Fibroblast of upper back skin (primary cell): ENCODE results near the gene PPARA.

Experiments
- DNase-seq: peaks from one replicate; pipeline ENCODE4 v3.0.0-alpha.2; 2013

Gene PPARA

GRCh38 chr22:46114518-46115387 is 35.6 kb upstream of the PPARA start:
- DNase-seq, result no peak

GRCh38 chr22:46115388-46115678 is 35.0 kb upstream of the PPARA start:
- DNase-seq, result no peak

- DNase-seq, result no peak
These were observed 34.4 kb upstream of the PPARA start for GRCh38 chr22:46115755-46116490.

- DNase-seq, result peak; percentile 80
These were observed 33.8 kb upstream of the PPARA start for GRCh38 chr22:46116491-46116958.

- no peak for DNase-seq
These were observed 32.8 kb upstream of the PPARA start for GRCh38 chr22:46117206-46118199.

GRCh38 chr22:46119093-46119728 is 31.1 kb upstream of the PPARA start:
- DNase-seq, result no peak

GRCh38 chr22:46119729-46120419 is 30.5 kb upstream of the PPARA start:
- peak; percentile 73 for DNase-seq

GRCh38 chr22:46120420-46120737 is 29.9 kb upstream of the PPARA start:
- no peak for DNase-seq

GRCh38 chr22:46121079-46121478 is 29.2 kb upstream of the PPARA start:
- DNase-seq, result no peak

- no peak for DNase-seq
These were observed 28.6 kb upstream of the PPARA start for GRCh38 chr22:46121523-46122287.

- peak; percentile 62 for DNase-seq
These were observed 27.8 kb upstream of the PPARA start for GRCh38 chr22:46122511-46122971.

GRCh38 chr22:46122980-46123693 is 27.2 kb upstream of the PPARA start:
- DNase-seq, result no peak

- no peak for DNase-seq
These were observed 26.5 kb upstream of the PPARA start for GRCh38 chr22:46123694-46124382.

GRCh38 chr22:46124383-46125144 is 25.8 kb upstream of the PPARA start:
- DNase-seq, result no peak

- DNase-seq, result no peak
These were observed 25.0 kb upstream of the PPARA start for GRCh38 chr22:46125311-46125710.

GRCh38 chr22:46125816-46126765 is 24.2 kb upstream of the PPARA start:
- DNase-seq, result no peak

GRCh38 chr22:46126853-46127385 is 23.4 kb upstream of the PPARA start:
- DNase-seq, result no peak
